Uterus (tissue), 4 donors: ENCODE measurements around the gene ZNF423. TPM values are rescaled to one million over a fixed set of nuclear protein-coding genes. Genes with fewer than 3 reads are reported as not detected.
A peak's percentile ranks its signal among the peaks of the same experiment; 100 is the strongest.

Experiments used
- DNase-seq, 2 donors: peaks; one replicate each; pipeline ENCODE4 v3.0.0-alpha.2; 2019 to 2020
- H3K27ac ChIP-seq, 2 donors: fragments of 200-600 bp; sonication (generic); 1 replicate in 1 of 2; 2 replicates in 1 of 2; pipeline ENCODE4 v1.5.1; 2016 to 2018
- H3K27me3 ChIP-seq, 2 donors: fragments of 200-600 bp; sonication (generic); one replicate each; pipeline ENCODE4 v1.5.1; 2018 to 2019; ENCODE audit warnings: control low read depth in 1 of 2
- H3K36me3 ChIP-seq, 2 donors: fragments of 200-600 bp; sonication (generic); one replicate each; pipeline ENCODE4 v1.5.1; 2019; ENCODE audit warnings: control low read depth in 1 of 2
- H3K4me1 ChIP-seq, 2 donors: fragments of 200-600 bp; sonication (generic); one replicate each; pipeline ENCODE4 v1.5.1; 2018 to 2019; ENCODE audit warnings: control low read depth in 1 of 2
- H3K4me3 ChIP-seq, 2 donors: fragments of 200-600 bp; sonication (generic); 1 replicate in 1 of 2; 2 replicates in 1 of 2; pipeline ENCODE4 v1.5.1; 2018 to 2019; ENCODE audit warnings: mild to moderate bottlenecking in 1 of 2
- H3K9me3 ChIP-seq, 2 donors: fragments of 200-600 bp; sonication (generic); one replicate each; pipeline ENCODE4 v1.5.1; 2019; ENCODE audit warnings: control low read depth in 1 of 2
- POLR2A ChIP-seq, 2 donors: fragments of 450-650 bp; IDR thresholded peaks; one replicate each; pipeline ENCODE4 v1.6.1; 2016; ENCODE audit warnings: antibody characterized with exemption in 2 of 2, mild to moderate bottlenecking in 1 of 2, moderate library complexity in 1 of 2
- intact Hi-C: fragments of 100-400 bp; cut with DNase I; formaldehyde crosslinking; loops from one replicate; pipeline ENCODE4 v1.15.1; 2023; ENCODE audit warnings: low total_unique reads
- total RNA-seq, 4 donors: library from RNA; depleted of rRNA in 3 of 4; stranded (reverse); fragments of >200 nt in 3 of 4; gene quantifications; one replicate each; pipeline versions ENCODE4 v1.1.0 to v1.2.4, GENCODE V29; 2014 to 2023
- TF ChIP-seq, protein P1 (sequence below), 4 experiments: fragments of 200-600 bp in 2 of 4; fragments of 450-650 bp in 2 of 4; sonication (generic) in 2 of 4; IDR thresholded peaks; one replicate each; pipeline ENCODE4 v1.5.1; 2016 to 2019; ENCODE audit warnings: antibody characterized with exemption in 4 of 4, mild to moderate bottlenecking in 2 of 4, moderate library complexity in 1 of 4
- donor health status: DM: yes; HTN: yes; CAD: no.

ZNF423 gene
- total RNA-seq, 4 donors from 2014 or later = 7.1 to 33.5 (median 14.7) TPM

DNA sequence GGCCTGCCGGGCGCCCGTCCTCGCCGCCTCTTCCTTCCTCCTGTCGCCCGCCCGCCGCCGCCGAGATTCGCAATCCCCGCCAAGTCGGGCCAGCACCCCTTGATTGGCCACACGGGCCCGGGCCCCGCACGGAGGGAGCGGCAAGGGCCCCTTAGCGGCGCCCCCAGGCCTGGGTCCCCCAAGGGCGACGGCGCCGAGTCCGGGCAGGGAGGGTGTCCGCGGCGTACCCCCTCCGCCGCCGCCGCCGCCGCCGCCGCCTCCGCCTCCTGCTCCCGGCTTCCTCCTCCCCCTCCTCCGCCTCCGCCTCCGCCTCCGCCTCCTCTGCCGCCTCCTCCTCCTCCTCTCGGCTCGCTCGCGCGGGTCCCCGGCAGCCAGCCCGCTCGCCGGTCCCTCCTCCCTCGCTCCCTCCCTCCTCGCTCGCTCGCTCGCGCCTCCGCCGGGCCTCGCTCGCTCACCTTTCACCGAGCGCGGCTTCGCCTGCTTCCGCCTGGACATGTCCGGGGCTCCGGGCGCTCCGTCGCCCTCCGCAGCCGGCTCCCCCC lies 561 bp downstream of the ZNF423 start:
- Histone ChIP-seq H3K27me3 (no peaks in the 10 kb centered on the region), H3K4me3 (peak overlapping the region; percentile 50 to 75), H3K9me3 (no peaks in the 10 kb centered on the region), H3K4me1 (peaks cover 0 to 17% of the 10 kb centered on the region in 2 donors), H3K27ac (peak overlapping the region; percentile 88 to 98), H3K36me3 (no peaks in the 10 kb centered on the region)
- DNase-seq = peak; percentile 87 to 89
- intact Hi-C loops = loop anchor here (10.0 kb wide), 1 partner anchor 361 kb away; no protein-coding TSS in a partner anchor
- TF ChIP-seq, protein P1, sequence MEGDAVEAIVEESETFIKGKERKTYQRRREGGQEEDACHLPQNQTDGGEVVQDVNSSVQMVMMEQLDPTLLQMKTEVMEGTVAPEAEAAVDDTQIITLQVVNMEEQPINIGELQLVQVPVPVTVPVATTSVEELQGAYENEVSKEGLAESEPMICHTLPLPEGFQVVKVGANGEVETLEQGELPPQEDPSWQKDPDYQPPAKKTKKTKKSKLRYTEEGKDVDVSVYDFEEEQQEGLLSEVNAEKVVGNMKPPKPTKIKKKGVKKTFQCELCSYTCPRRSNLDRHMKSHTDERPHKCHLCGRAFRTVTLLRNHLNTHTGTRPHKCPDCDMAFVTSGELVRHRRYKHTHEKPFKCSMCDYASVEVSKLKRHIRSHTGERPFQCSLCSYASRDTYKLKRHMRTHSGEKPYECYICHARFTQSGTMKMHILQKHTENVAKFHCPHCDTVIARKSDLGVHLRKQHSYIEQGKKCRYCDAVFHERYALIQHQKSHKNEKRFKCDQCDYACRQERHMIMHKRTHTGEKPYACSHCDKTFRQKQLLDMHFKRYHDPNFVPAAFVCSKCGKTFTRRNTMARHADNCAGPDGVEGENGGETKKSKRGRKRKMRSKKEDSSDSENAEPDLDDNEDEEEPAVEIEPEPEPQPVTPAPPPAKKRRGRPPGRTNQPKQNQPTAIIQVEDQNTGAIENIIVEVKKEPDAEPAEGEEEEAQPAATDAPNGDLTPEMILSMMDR (IDR thresholded peaks at IDR 0.05) = peak in 1 of 4 experiments; percentile 17
- TF ChIP-seq POLR2A (IDR thresholded peaks at IDR 0.05) = peak; percentile 43 to 81

DNA sequence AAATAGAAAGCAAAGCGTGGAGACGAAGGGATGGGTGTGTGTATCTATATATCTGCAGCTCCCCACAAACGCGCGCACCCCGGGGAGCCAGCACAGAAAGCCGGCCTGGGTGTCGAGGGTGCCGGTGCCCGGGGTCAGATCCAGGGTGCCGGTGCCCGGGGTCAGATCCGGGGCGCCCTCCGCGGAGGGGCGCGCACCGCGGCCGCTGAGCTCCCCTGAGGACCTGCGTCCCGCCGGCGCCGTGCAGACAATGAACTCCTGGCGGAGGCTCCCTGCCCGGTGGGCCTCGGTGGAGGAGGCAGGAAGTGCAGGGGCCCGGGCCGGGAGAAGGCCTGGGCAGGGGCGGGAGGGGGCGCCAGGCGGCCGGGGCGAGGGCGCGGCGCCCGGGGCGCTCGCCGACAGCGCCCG lies 1.1 kb downstream of the ZNF423 start:
- Histone ChIP-seq H3K4me1 (peaks cover 0 to 17% of the 10 kb centered on the region in 2 donors), H3K27ac (peak overlapping the region; percentile 88 to 98), H3K36me3 (no peaks in the 10 kb centered on the region), H3K9me3 (no peaks in the 10 kb centered on the region), H3K4me3 (peak overlapping the region; percentile 50 to 75), H3K27me3 (no peaks in the 10 kb centered on the region)
- no peak for TF ChIP-seq POLR2A (IDR thresholded peaks at IDR 0.05)
- TF ChIP-seq, protein P1 (IDR thresholded peaks at IDR 0.05) = peak in 1 of 4 experiments; percentile 17
- intact Hi-C loops = loop anchor here (10.0 kb wide), 1 partner anchor 360 kb away; no protein-coding TSS in a partner anchor
- peak in 1 of 2 donors; percentile 54 for DNase-seq

DNA sequence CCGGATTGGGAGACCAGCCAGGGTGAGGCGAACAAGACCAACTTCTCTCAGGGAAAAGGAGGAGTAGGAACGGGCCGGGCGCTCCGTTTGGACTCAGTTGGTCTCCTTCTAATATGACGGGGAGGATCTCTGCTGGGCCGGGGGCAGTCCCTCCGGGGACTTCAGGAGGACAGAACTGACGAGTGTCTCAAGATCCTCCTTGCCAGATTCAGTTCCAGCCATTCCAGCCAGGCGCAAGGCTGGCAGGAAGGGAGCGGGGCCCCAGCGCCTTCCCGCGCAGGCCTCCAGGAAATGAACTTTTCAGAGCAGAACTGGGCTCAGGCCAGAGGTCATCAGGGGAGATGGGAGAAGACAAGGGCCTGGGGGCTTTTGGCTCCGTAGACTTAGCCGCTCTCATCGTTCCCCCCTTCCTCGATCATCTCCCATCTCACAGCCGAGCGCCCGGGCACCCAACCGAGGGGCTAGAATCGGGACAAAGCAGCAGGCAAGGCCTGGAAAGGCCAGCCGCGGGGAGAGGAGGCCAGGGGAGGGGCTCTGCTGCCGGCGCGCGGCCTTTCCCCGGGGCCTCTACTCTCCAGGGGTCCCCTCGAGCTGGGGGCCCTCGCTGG lies 1.6 kb downstream of the ZNF423 start:
- DNase-seq = peak in 1 of 2 donors; percentile 45
- intact Hi-C loops = loop anchor here (10.0 kb wide), 1 partner anchor 359 kb away; no protein-coding TSS in a partner anchor
- Histone ChIP-seq H3K36me3 (no peaks in the 10 kb centered on the region), H3K4me3 (peak overlapping the region; percentile 50 to 75), H3K27ac (peak overlapping the region; percentile 88 to 98), H3K27me3 (no peaks in the 10 kb centered on the region), H3K9me3 (no peaks in the 10 kb centered on the region), H3K4me1 (peaks cover 0 to 17% of the 10 kb centered on the region in 2 donors)
- TF ChIP-seq, protein P1 (IDR thresholded peaks at IDR 0.05) = no peak
- TF ChIP-seq POLR2A (IDR thresholded peaks at IDR 0.05) = no peak

DNA sequence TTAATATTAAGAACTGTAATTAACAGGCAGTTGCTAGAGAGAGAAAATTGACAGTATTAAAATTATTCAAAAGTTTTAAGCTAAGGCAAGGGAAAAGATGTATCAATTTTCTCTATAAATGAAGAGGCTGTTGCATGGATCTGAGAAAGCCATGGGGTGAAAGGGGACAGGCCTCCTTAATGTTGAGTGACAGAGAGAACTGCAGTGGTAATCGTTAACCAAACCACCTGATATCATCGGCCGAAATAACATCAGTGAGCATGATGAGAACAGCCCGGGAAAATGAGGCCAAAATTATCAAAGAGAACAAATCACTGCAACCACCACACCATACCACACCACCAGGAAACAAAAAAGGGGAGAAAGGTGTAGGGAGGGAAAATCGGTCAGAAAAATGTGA lies 3.6 kb downstream of the ZNF423 start:
- Histone ChIP-seq H3K27me3 (no peaks in the 10 kb centered on the region), H3K27ac (no peak overlapping the region), H3K9me3 (no peaks in the 10 kb centered on the region), H3K4me3 (no peak overlapping the region), H3K36me3 (no peaks in the 10 kb centered on the region), H3K4me1 (peaks cover 0 to 11% of the 10 kb centered on the region in 2 donors)
- intact Hi-C loops = loop anchor here (10.0 kb wide), 1 partner anchor 357 kb away; no protein-coding TSS in a partner anchor
- DNase-seq = no peak
- TF ChIP-seq, protein P1 (IDR thresholded peaks at IDR 0.05) = no peak
- TF ChIP-seq POLR2A (IDR thresholded peaks at IDR 0.05) = no peak

DNA sequence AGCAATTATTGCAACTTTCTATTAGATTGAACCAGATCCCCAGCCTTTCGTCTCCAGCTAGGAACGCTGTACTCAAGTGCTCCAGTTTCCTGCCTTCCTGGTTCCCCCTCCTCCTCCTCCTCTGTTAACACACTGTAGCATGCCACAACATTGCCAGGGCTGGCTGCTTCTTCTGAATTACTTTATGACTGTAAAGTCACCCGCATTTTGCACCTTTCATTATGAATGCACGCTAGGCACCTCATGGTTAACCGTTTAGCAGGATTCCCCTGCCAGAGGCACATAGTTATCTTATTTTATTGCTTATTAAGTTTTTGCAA lies 4.5 kb downstream of the ZNF423 start:
- intact Hi-C loops = loop anchor here (10.0 kb wide), 1 partner anchor 357 kb away; no protein-coding TSS in a partner anchor
- H3K27ac ChIP-seq = no peak overlapping the region
- DNase-seq = no peak
- H3K4me3 ChIP-seq = no peak overlapping the region
- no peaks in the 10 kb centered on the region for H3K9me3 ChIP-seq
- no peak for TF ChIP-seq POLR2A (IDR thresholded peaks at IDR 0.05)
- TF ChIP-seq, protein P1 (IDR thresholded peaks at IDR 0.05) = no peak
- H3K4me1 ChIP-seq = peaks cover 0 to 11% of the 10 kb centered on the region in 2 donors
- H3K36me3 ChIP-seq = no peaks in the 10 kb centered on the region
- no peaks in the 10 kb centered on the region for H3K27me3 ChIP-seq
